SU-DHL-6 (cell line): Measurements from ENCODE around the gene ACSL4.

Experiments
- CTCF ChIP-seq: fragments of 200-600 bp; sonication (generic); IDR thresholded peaks from one replicate; pipeline ENCODE4 v1.5.1; 2017; ENCODE audit warnings: antibody characterized with exemption, mild to moderate bottlenecking, low read length, moderate library complexity; ENCODE audit not compliant: insufficient read depth, poor library complexity, severe bottlenecking
- EZH2phosphoT487 ChIP-seq: fragments of 200-600 bp; sonication (generic), shearing (Covaris generic); conservative IDR thresholded peaks from 2 replicates; pipeline ENCODE4 v1.6.1; 2018; ENCODE audit warnings: mild to moderate bottlenecking, antibody characterized with exemption, low read length, moderate library complexity, mixed read lengths

GRCh38 chrX:109719264-109719663 is 13.8 kb downstream of the ACSL4 start:
- TF ChIP-seq CTCF (no peak), EZH2phosphoT487 (no peak)
